SK-N-MC (cell line): ENCODE data around the gene ADIG.

ENCODE experiments used
- EZH2 ChIP-seq: fragments of 200-600 bp; sonication (generic); IDR thresholded peaks from one replicate; pipeline ENCODE4 v1.6.1; 2017; ENCODE audit warnings: antibody characterized with exemption
- FOXP2 ChIP-seq: optimal IDR thresholded peaks from 2 replicates; pipeline ENCODE3; 2011; ENCODE audit warnings: mild to moderate bottlenecking, moderate library complexity; ENCODE audit not compliant: insufficient read depth; ENCODE audit errors: extremely low read length, control extremely low read depth
- POLR2AphosphoS5 ChIP-seq: IDR thresholded peaks from 2 replicates; pipeline ENCODE4 v1.6.1; 2012; ENCODE audit warnings: mild to moderate bottlenecking, low read depth, low read length, borderline replicate concordance

DNA sequence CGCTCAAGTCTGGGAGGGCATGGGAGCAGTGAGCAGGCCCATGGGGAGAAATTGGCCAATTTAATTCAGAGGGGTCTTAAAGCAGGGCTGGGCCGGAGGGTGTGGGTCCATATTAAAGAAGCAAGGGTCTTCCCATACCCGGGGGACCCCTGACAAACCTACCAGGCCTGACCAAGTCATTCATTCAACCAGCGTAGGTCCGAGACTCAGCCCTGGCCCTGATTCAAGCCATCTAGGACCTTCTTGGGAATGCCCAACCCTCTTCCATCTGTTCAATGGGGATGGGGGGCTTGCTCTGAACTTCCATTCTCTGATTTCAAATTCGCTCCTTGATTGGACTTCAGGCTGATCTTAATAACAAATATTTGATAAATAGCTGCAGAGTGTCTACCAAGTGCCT, 7.3 kb downstream of the ADIG start:
- no peak for TF ChIP-seq POLR2AphosphoS5
- no peak for TF ChIP-seq EZH2
- no peak for TF ChIP-seq FOXP2
